Tibial artery (tissue), 4 donors: ENCODE measurements around the gene RAB30.

ENCODE experiments used
- DNase-seq, 2 donors: peaks; one replicate each; pipeline ENCODE4 v3.0.0-alpha.2; 2019
- H3K27ac ChIP-seq, 2 donors: fragments of 200-600 bp; sonication (generic) in 1 of 2; 1 replicate in 1 of 2; 2 replicates in 1 of 2; pipeline ENCODE4 v1.5.1; 2018 to 2019; ENCODE audit warnings: mild to moderate bottlenecking in 1 of 2
- H3K27me3 ChIP-seq, 2 donors: fragments of 200-600 bp; sonication (generic) in 1 of 2; one replicate each; pipeline versions ENCODE4 v1.5.1 to v1.6.0; 2016 to 2019
- H3K36me3 ChIP-seq, 3 donors: fragments of 200-600 bp; sonication (generic) in 2 of 3; one replicate each; pipeline ENCODE4 v1.5.1; 2016 to 2019; ENCODE audit warnings: mild to moderate bottlenecking in 2 of 3
- H3K4me1 ChIP-seq, 4 donors: fragments of 200-600 bp; sonication (generic) in 2 of 4; 1 replicate in 3 of 4; 2 replicates in 1 of 4; pipeline ENCODE4 v1.5.1; 2016 to 2019
- H3K4me3 ChIP-seq, 2 donors: fragments of 200-600 bp; sonication (generic) in 1 of 2; 1 replicate in 1 of 2; 2 replicates in 1 of 2; pipeline ENCODE4 v1.5.1; 2018 to 2019; ENCODE audit warnings: mild to moderate bottlenecking in 2 of 2
- H3K9me3 ChIP-seq, 3 donors: fragments of 200-600 bp; sonication (generic) in 1 of 3; one replicate each; pipeline ENCODE4 v1.5.1; 2016 to 2019
- CTCF ChIP-seq, 2 experiments: fragments of 200-600 bp in 1 of 2; fragments of 450-650 bp in 1 of 2; IDR thresholded peaks; one replicate each; pipeline ENCODE4 v1.5.1; 2017 to 2019; ENCODE audit warnings: antibody characterized with exemption in 2 of 2, mild to moderate bottlenecking in 1 of 2, moderate library complexity in 1 of 2
- intact Hi-C: fragments of 100-400 bp; cut with DNase I; formaldehyde crosslinking; loops from one replicate; pipeline ENCODE4 v1.15.0; 2023; ENCODE audit warnings: low total_unique reads

RAB30 gene

DNA sequence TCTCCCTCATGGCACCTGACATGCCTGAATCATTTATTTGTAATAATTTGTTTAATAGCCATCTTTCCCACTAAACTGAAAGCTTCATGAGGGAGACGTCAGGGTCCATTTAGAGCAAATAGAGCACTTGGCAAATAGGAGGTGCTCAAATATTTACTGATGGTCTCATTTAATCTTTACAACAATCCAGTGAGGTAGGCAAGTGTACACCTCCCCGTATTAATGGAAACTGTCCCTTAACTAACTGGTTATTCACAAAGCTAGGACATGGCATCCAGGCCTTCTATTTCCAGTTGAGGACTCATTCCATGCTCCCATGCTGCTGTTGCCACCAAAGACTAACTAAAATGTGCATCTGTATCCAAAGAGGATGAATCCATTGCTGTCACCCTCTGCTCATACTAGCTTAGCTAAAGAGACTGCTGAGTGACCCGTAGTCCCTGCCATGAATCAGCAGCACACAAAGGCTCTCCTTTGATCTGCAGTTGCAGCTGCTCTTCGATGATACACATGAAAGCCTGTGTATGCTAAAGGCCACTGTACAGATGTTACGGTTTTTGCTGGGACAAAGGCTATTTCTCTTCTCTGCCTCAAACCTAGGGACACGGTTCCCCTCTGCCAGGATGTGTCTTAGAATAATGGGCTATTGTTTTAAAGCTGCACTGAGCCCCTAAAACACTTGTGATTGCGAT is 82.6 kb downstream of the RAB30 start:
- H3K27ac ChIP-seq, result no peak overlapping the region
- no peak overlapping the region for H3K4me3 ChIP-seq
- peaks cover 0 to 14% (median 5%) of the 10 kb centered on the region in 4 donors for H3K4me1 ChIP-seq
- peaks cover 0 to 26% (median 10%) of the 10 kb centered on the region in 3 donors for H3K36me3 ChIP-seq
- DNase-seq, result no peak
- no peaks in the 10 kb centered on the region for H3K9me3 ChIP-seq
- no peak for TF ChIP-seq CTCF (IDR thresholded peaks at IDR 0.05)
- no peaks in the 10 kb centered on the region for H3K27me3 ChIP-seq
- intact Hi-C loops, result loop anchor here (5.0 kb wide), 1 partner anchor 83 kb away; the partner anchor contains the start of gene RAB30

DNA sequence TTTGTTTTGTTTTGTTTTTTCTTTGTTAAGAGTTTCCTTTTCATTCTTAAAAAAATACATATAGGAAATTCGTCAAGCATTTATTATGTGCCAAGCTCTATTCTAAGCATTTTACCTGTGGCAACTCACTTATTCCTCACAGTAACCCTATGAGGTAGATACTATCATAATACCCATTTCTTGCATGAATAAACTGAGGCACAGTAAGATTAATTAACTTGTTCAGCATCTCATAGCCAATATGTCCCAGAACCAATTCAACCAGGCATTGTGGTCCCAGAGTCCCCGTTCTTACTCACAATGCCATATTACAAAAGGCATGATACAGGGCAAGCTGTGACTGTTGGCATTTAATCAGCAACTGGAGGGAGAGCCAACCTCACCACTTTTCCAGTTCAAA is 83.7 kb downstream of the RAB30 start:
- Histone ChIP-seq H3K4me1 (peaks cover 0 to 14% (median 5%) of the 10 kb centered on the region in 4 donors), H3K36me3 (peaks cover 0 to 27% (median 18%) of the 10 kb centered on the region in 3 donors), H3K4me3 (no peak overlapping the region), H3K27me3 (no peaks in the 10 kb centered on the region), H3K9me3 (no peaks in the 10 kb centered on the region), H3K27ac (no peak overlapping the region)
- DNase-seq, result no peak
- TF ChIP-seq CTCF (IDR thresholded peaks at IDR 0.05), result no peak
- intact Hi-C loops, result loop anchor here (5.0 kb wide), 1 partner anchor 84 kb away; the partner anchor contains the start of gene RAB30

- Histone ChIP-seq H3K4me3 (no peak overlapping the region), H3K4me1 (peaks cover 0 to under 1% (median 0%) of the 10 kb centered on the region in 4 donors), H3K36me3 (peaks cover 0 to 40% (median 27%) of the 10 kb centered on the region in 3 donors), H3K27me3 (no peaks in the 10 kb centered on the region), H3K27ac (no peak overlapping the region), H3K9me3 (no peaks in the 10 kb centered on the region)
- no peak for TF ChIP-seq CTCF (IDR thresholded peaks at IDR 0.05)
- intact Hi-C loops, result loop anchor here (5.0 kb wide), 1 partner anchor 86 kb away; the partner anchor contains the start of gene RAB30
- no peak for DNase-seq
These were observed 85.3 kb downstream of the RAB30 start for GRCh38 chr11:82986446-82986845.

- Histone ChIP-seq H3K27ac (peak overlapping the region in 1 of 2 donors; percentile 70), H3K9me3 (no peaks in the 10 kb centered on the region), H3K27me3 (no peaks in the 10 kb centered on the region), H3K4me3 (no peak overlapping the region), H3K36me3 (peaks cover 0 to 41% (median 22%) of the 10 kb centered on the region in 3 donors), H3K4me1 (peaks cover 0 to 42% (median 17%) of the 10 kb centered on the region in 4 donors)
- TF ChIP-seq CTCF (IDR thresholded peaks at IDR 0.05), result no peak
- DNase-seq, result no peak
- intact Hi-C loops, result no loop called here
These were observed 89.8 kb downstream of the RAB30 start for GRCh38 chr11:82981852-82982251.

DNA sequence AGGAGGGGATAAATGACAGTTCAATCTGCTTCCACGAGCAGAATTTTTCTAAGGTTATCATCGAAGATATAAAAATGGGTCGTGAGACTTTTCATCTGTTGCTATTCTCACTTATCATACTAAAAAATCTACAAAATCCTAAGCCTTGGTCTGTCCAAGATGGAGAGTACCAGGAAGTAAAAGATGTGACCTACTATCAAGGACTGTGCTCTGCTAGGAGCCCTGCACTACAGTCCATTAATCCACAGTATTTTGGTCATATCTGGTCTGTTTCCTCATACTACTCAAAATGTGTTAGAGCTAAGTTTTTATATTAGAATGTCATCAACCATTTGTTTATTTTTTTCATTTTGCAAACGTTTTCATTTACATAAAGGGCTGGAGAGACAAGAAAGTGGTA is 90.8 kb downstream of the RAB30 start:
- no peak overlapping the region for H3K4me3 ChIP-seq
- intact Hi-C loops, result no loop called here
- H3K27ac ChIP-seq, result peak overlapping the region; percentile 62 to 70
- H3K27me3 ChIP-seq, result no peaks in the 10 kb centered on the region
- DNase-seq, result no peak
- H3K4me1 ChIP-seq, result peaks cover 0 to 51% (median 19%) of the 10 kb centered on the region in 4 donors
- H3K36me3 ChIP-seq, result peaks cover 0 to 32% (median 22%) of the 10 kb centered on the region in 3 donors
- no peaks in the 10 kb centered on the region for H3K9me3 ChIP-seq
- no peak for TF ChIP-seq CTCF (IDR thresholded peaks at IDR 0.05)
